Fibroblast of the aortic adventitia (primary cell): ENCODE data around the gene PWWP2B. TPM values are rescaled to one million over a fixed set of nuclear protein-coding genes. Genes with fewer than 3 reads are reported as not detected.

Source experiments
- DNase-seq: peaks from one replicate; pipeline ENCODE4 v3.0.0-alpha.2; 2010; ENCODE audit warnings: low read depth
- H3K4me3 ChIP-seq: 2 replicates; pipeline ENCODE4 v1.5.1; 2011; ENCODE audit warnings: low read depth, mild to moderate bottlenecking, control low read depth, low read length, moderate library complexity
- CTCF ChIP-seq: IDR thresholded peaks from 2 replicates; pipeline ENCODE4 v1.5.1; 2011; ENCODE audit warnings: mild to moderate bottlenecking, low read length, control low read depth, inconsistent platforms; ENCODE audit not compliant: insufficient read depth
- total RNA-seq: library from RNA; depleted of rRNA; stranded (reverse); fragments of >200 nt; gene quantifications from 2 replicates; pipeline ENCODE4 v1.2.3, GENCODE V29; 2012; ENCODE audit warnings: low replicate concordance

PWWP2B gene
- total RNA-seq, 1 donor = 7.2 TPM

DNA sequence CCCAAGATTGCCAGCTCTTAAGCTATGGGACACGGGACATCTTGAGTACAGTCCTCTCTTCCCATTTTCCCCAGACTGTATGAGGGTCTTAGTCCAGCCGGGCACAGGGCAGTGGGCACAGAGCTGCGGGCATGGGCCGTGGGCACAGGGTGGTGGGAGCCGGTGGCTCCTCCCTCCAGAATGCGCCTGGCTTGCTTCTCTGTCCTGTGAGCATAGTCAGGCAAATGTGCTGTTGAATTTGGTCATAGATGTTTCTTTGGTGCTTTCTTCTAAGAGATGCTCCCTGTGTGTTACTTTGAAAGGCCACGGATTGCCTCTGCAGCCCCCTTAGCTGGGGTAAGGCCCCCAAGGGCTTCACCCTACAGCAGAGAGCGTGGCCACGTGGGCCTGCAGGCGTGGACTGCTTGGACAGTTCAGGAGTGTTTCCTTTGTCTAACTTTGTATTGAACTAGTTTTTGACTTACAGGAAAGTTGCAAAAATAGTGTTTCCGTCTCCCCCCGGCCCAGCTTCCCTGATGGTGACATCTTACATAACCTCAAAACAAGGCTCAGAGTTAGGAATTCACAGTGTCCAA lies 40.3 kb upstream of the PWWP2B start:
- DNase-seq = no peak
- no peak for TF ChIP-seq CTCF
- no peak overlapping the region for H3K4me3 ChIP-seq

GRCh38 chr10:132357286-132358058 lies 39.5 kb upstream of the PWWP2B start:
- H3K4me3 ChIP-seq = no peak overlapping the region
- TF ChIP-seq CTCF = no peak
- DNase-seq = no peak

GRCh38 chr10:132359305-132360040 lies 37.5 kb upstream of the PWWP2B start:
- TF ChIP-seq CTCF = no peak
- H3K4me3 ChIP-seq = no peak overlapping the region
- no peak for DNase-seq

- TF ChIP-seq CTCF = peak; percentile 60
- no peak for DNase-seq
- H3K4me3 ChIP-seq = no peak overlapping the region
Observed at GRCh38 chr10:132360766-132361447, 36.1 kb upstream of the PWWP2B start.

DNA sequence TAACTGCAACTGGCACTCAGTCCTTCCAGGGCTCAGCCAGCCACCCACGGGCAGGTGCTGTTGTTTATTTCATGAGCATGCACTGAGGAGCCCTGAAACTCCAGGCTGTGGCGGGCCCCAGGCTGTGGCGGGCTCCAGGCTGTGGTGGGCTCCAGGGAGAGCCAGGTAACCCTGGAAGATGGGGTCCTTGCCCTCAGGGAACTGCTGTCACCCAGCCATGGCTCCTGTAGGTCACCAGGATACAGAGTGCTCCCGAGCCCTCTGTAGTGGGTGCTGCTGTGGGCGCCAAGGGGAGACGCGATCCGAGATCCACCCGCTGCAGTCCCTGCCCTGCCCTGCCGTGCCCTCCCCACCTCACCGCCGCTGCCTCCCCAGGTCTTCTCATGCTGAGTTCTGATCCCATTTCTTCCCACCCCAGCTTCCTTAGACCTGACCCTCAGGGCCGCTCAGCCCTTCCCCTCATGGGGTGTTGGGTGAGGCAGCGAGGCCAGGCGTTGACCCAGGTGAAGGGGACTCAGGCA lies 35.4 kb upstream of the PWWP2B start:
- TF ChIP-seq CTCF = no peak
- no peak overlapping the region for H3K4me3 ChIP-seq
- no peak for DNase-seq

GRCh38 chr10:132362151-132362611 lies 34.8 kb upstream of the PWWP2B start:
- TF ChIP-seq CTCF = no peak

More at GRCh38 chr10:132362151-132362611, 34.8 kb upstream of the PWWP2B start:
- DNase-seq = no peak
- no peak overlapping the region for H3K4me3 ChIP-seq
